H1 (cell line): ENCODE results near the gene FLVCR2. TPM values are rescaled to one million over a fixed set of nuclear protein-coding genes. Genes with fewer than 3 reads are reported as not detected.

Experiments
- CTCF ChIA-PET: fragments of 300-600 bp; sonication (Branson Sonifier 250); formaldehyde crosslinking; loops from one replicate; lab custom pipeline; 2021; ENCODE audit not compliant: partially characterized antibody; lab: Charles Lee
- POLR2A ChIA-PET: fragments of 300-600 bp; sonication (Branson Sonifier 250); formaldehyde crosslinking; loops from one replicate; lab custom pipeline; 2021; ENCODE audit warnings: inconsistent platforms; ENCODE audit not compliant: partially characterized antibody; lab: Charles Lee
- DNase-seq, 2 experiments: peaks; one replicate each; pipeline versions ENCODE4 v3.0.0 to v3.0.0-alpha.2; 2010 to 2022; ENCODE audit warnings: low spot score in 2 of 2, low read depth in 1 of 2, mixed read lengths in 1 of 2
- FAIRE-seq: peaks from 2 replicates; lab custom pipeline; 2011; peaks lifted over from hg19 to GRCh38; lab: Jason Lieb, UNC
- H2AFZ ChIP-seq: 2 replicates; pipeline ENCODE4 v1.8.1; 2012; ENCODE audit warnings: low read length, inconsistent platforms
- H2AK5ac ChIP-seq: 2 replicates; pipeline ENCODE4 v1.6.1; 2013; ENCODE audit warnings: low read depth, low read length
- H2BK120ac ChIP-seq: replicated peaks from 2 replicates; pipeline ENCODE3; 2013; ENCODE audit warnings: low read depth, low read length, inconsistent platforms
- H2BK12ac ChIP-seq: 2 replicates; pipeline ENCODE4 v1.6.1; 2013; ENCODE audit warnings: low read depth, low read length
- H2BK15ac ChIP-seq: 2 replicates; pipeline ENCODE4 v1.6.1; 2013; ENCODE audit warnings: low read length
- H2BK20ac ChIP-seq: 2 replicates; pipeline ENCODE4 v1.6.1; 2013; ENCODE audit warnings: low read length
- H2BK5ac ChIP-seq: 2 replicates; pipeline ENCODE4 v1.6.1; 2013; ENCODE audit warnings: low read depth, low read length
- H3K14ac ChIP-seq: 2 replicates; pipeline ENCODE4 v1.6.1; 2013; ENCODE audit warnings: inconsistent platforms; ENCODE audit not compliant: insufficient read length
- H3K18ac ChIP-seq: 2 replicates; pipeline ENCODE4 v1.6.1; 2013; ENCODE audit warnings: low read length; ENCODE audit errors: extremely low read depth
- H3K23ac ChIP-seq: 2 replicates; pipeline ENCODE4 v1.6.1; 2013; ENCODE audit warnings: inconsistent platforms; ENCODE audit not compliant: insufficient read length
- H3K23me2 ChIP-seq: 2 replicates; pipeline ENCODE4 v1.6.1; 2013; ENCODE audit warnings: low read depth, low read length
- H3K27ac ChIP-seq: 2 replicates; pipeline ENCODE4 v1.6.1; 2011; ENCODE audit warnings: low read depth, low read length, inconsistent platforms
- H3K27me3 ChIP-seq, 4 experiments: replicated peaks in 1 of 4; 1 replicate in 1 of 4; 2 replicates in 3 of 4; pipeline versions ENCODE4 v1.6.1 to v1.8.1; 2011 to 2013; ENCODE audit warnings: low read length in 3 of 4, mild to moderate bottlenecking in 3 of 4, inconsistent platforms in 2 of 4, mixed read lengths in 2 of 4, moderate library complexity in 1 of 4; ENCODE audit not compliant: control insufficient read depth in 3 of 4, insufficient read depth in 3 of 4; ENCODE audit errors: extremely low read depth in 1 of 4
- H3K36me3 ChIP-seq, 4 experiments: 2 replicates each; pipeline versions ENCODE4 v1.6.1 to v1.8.1; 2011 to 2013; ENCODE audit warnings: mild to moderate bottlenecking in 4 of 4, low read length in 3 of 4, moderate library complexity in 2 of 4, control low read depth in 1 of 4, inconsistent platforms in 1 of 4; ENCODE audit not compliant: insufficient read depth in 4 of 4, control insufficient read depth in 2 of 4
- H3K4ac ChIP-seq: replicated peaks from 2 replicates; pipeline ENCODE3; 2013; ENCODE audit warnings: low read length, low read depth, mixed read lengths, inconsistent platforms; ENCODE audit not compliant: insufficient read length
- H3K4me1 ChIP-seq, 4 experiments: replicated peaks in 1 of 4; 1 replicate in 1 of 4; 2 replicates in 3 of 4; pipeline versions ENCODE4 v1.6.1 to v1.8.1; 2011 to 2013; ENCODE audit warnings: low read length in 3 of 4, inconsistent platforms in 2 of 4, mixed read lengths in 1 of 4; ENCODE audit not compliant: insufficient read depth in 4 of 4, control insufficient read depth in 3 of 4
- H3K4me2 ChIP-seq, 2 experiments: 2 replicates each; pipeline versions ENCODE4 v1.6.1 to v1.8.1; 2011 to 2013; ENCODE audit warnings: low read depth in 2 of 2, low read length in 2 of 2, control low read depth in 1 of 2, inconsistent platforms in 1 of 2, mild to moderate bottlenecking in 1 of 2; ENCODE audit not compliant: insufficient read depth in 1 of 2
- H3K4me3 ChIP-seq, 4 experiments: fragments of 200-600, 300-600 bp in 1 of 4; sonication (generic), shearing (Covaris generic), sonication (Bioruptor Twin) in 1 of 4; 2 replicates each; pipeline versions ENCODE4 v1.5.1 to v1.8.1; 2011 to 2016; ENCODE audit warnings: low read length in 4 of 4, low read depth in 3 of 4, control low read depth in 2 of 4, inconsistent platforms in 2 of 4, mild to moderate bottlenecking in 2 of 4, mixed read lengths in 1 of 4, moderate library complexity in 1 of 4; ENCODE audit not compliant: insufficient read depth in 2 of 4; ENCODE audit errors: extremely low read depth in 1 of 4
- H3K56ac ChIP-seq: replicated peaks from 2 replicates; pipeline ENCODE3; 2013; ENCODE audit warnings: low read depth, mild to moderate bottlenecking, mixed read lengths, low read length, inconsistent platforms; ENCODE audit not compliant: insufficient read length
- H3K79me1 ChIP-seq: 2 replicates; pipeline ENCODE4 v1.6.1; 2013; ENCODE audit warnings: low read depth, low read length, control low read depth
- H3K79me2 ChIP-seq, 2 experiments: 2 replicates each; pipeline versions ENCODE4 v1.6.1 to v1.8.1; 2012 to 2013; ENCODE audit warnings: low read length in 2 of 2, mild to moderate bottlenecking in 2 of 2, inconsistent platforms in 1 of 2; ENCODE audit not compliant: insufficient read depth in 2 of 2, control insufficient read depth in 1 of 2
- H3K9ac ChIP-seq, 4 experiments: replicated peaks in 1 of 4; 1 replicate in 1 of 4; 2 replicates in 3 of 4; pipeline versions ENCODE4 v1.6.1 to v1.8.1; 2011 to 2013; ENCODE audit warnings: low read depth in 3 of 4, low read length in 3 of 4, control low read depth in 2 of 4, mild to moderate bottlenecking in 2 of 4, moderate library complexity in 2 of 4, inconsistent platforms in 1 of 4; ENCODE audit errors: extremely low read depth in 1 of 4
- H3K9me3 ChIP-seq, 2 experiments: 2 replicates each; pipeline versions ENCODE4 v1.6.1 to v1.8.1; 2012 to 2013; ENCODE audit warnings: mild to moderate bottlenecking in 2 of 2, moderate library complexity in 2 of 2, control low read depth in 1 of 2, inconsistent platforms in 1 of 2, low read depth in 1 of 2, low read length in 1 of 2, mixed read lengths in 1 of 2; ENCODE audit not compliant: insufficient read depth in 2 of 2
- H4K20me1 ChIP-seq, 2 experiments: replicated peaks in 1 of 2; 2 replicates each; pipeline versions ENCODE3 to v1.8.1; 2011 to 2013; ENCODE audit warnings: inconsistent platforms in 2 of 2, low read length in 2 of 2, mild to moderate bottlenecking in 1 of 2; ENCODE audit not compliant: insufficient read depth in 2 of 2, control insufficient read depth in 1 of 2
- H4K5ac ChIP-seq: 2 replicates; pipeline ENCODE4 v1.6.1; 2013; ENCODE audit warnings: low read length, low read depth, mixed read lengths, inconsistent platforms; ENCODE audit not compliant: insufficient read length
- H4K8ac ChIP-seq: 2 replicates; pipeline ENCODE4 v1.8.0; 2013; ENCODE audit warnings: mild to moderate bottlenecking, moderate library complexity, low read length, inconsistent platforms; ENCODE audit not compliant: insufficient read depth; ENCODE audit errors: extremely low read depth
- H4K91ac ChIP-seq: replicated peaks from 2 replicates; pipeline ENCODE3; 2013; ENCODE audit warnings: low read length, mixed read lengths, inconsistent platforms; ENCODE audit not compliant: insufficient read length
- EZH2 ChIP-seq: fragments of 200-600 bp; sonication (generic); IDR thresholded peaks from 2 replicates; pipeline ENCODE4 v1.7.1; 2012; ENCODE audit warnings: low read depth, mild to moderate bottlenecking, moderate library complexity, low read length, inconsistent platforms; ENCODE audit not compliant: severe bottlenecking
- NANOG ChIP-seq: IDR thresholded peaks from 2 replicates; pipeline ENCODE4 v1.6.1; 2011; ENCODE audit warnings: low read length, low read depth, mild to moderate bottlenecking, inconsistent platforms; ENCODE audit not compliant: insufficient read depth, poor library complexity, severe bottlenecking
- NRF1 ChIP-seq: IDR thresholded peaks from 2 replicates; pipeline ENCODE4 v1.6.1; 2011; ENCODE audit warnings: mild to moderate bottlenecking, low read depth, low read length, improper control_type of control experiment
- SP2 ChIP-seq: IDR thresholded peaks from 2 replicates; pipeline ENCODE4 v1.6.1; 2012; ENCODE audit warnings: mild to moderate bottlenecking, low read length, inconsistent platforms
- TAF1 ChIP-seq: IDR thresholded peaks from 2 replicates; pipeline ENCODE4 v1.6.1; 2011; ENCODE audit warnings: mild to moderate bottlenecking, low read depth, low read length
- TEAD4 ChIP-seq: IDR thresholded peaks from 2 replicates; pipeline ENCODE4 v1.6.1; 2012; ENCODE audit warnings: low read depth, low read length, inconsistent platforms, mixed read lengths
- YY1 ChIP-seq: IDR thresholded peaks from 2 replicates; pipeline ENCODE4 v1.6.1; 2011; ENCODE audit warnings: low read depth, mild to moderate bottlenecking, low read length
- ZNF274 ChIP-seq: IDR thresholded peaks from 2 replicates; pipeline ENCODE4 v1.7.0; 2012; ENCODE audit warnings: low read length, borderline replicate concordance; ENCODE audit errors: extremely low read depth
- WGBS, 2 experiments: shearing (Covaris generic) in 1 of 2; methylation state at CpG; one replicate each; pipeline versions ENCODE4 v1.1.6 to v1.1.7; 2013 to 2015; ENCODE audit warnings: low lambda C conversion rate in 2 of 2, mixed read lengths in 2 of 2, inconsistent platforms in 1 of 2, low coverage in 1 of 2, missing lambda C conversion rate in 1 of 2; ENCODE audit not compliant: insufficient replicate concordance in 2 of 2, insufficient coverage in 1 of 2, insufficient read length in 1 of 2; ENCODE audit errors: extremely low coverage in 1 of 2, missing lambda C conversion rate in 1 of 2; 5-methylcytosine and 5-hydroxymethylcytosine counted together
- polyA plus RNA-seq, 7 experiments: library from polyadenylated mRNA; depleted of rRNA in 3 of 7; stranded (reverse) in 5 of 7; unstranded in 2 of 7; fragments of >200 nt in 5 of 7; fragments of 200-250 nt in 2 of 7; gene quantifications; 1 replicate in 5 of 7; 2 replicates in 1 of 7; 4 replicates in 1 of 7; pipeline versions ENCODE4 v1.2.1 to v1.2.3, GENCODE V29; 2011 to 2013; ENCODE audit warnings: missing spikeins in 2 of 7, mixed read lengths in 2 of 7
- total RNA-seq: library from RNA; stranded (reverse); fragmentation: NEBNext Ultra II Directional; extraction: Animal tissue kit (Norgen Biotek cat#: 25700); gene quantifications from 2 replicates; pipeline ENCODE4 v1.2.1, GENCODE V29; 2021

FLVCR2 gene
- total and polyA plus RNA-seq, 2 of the 8 experiments (the other 6 are each of a cell fraction or from before 2014, with no cell fraction given) = 7.1 to 8.2 TPM

DNA sequence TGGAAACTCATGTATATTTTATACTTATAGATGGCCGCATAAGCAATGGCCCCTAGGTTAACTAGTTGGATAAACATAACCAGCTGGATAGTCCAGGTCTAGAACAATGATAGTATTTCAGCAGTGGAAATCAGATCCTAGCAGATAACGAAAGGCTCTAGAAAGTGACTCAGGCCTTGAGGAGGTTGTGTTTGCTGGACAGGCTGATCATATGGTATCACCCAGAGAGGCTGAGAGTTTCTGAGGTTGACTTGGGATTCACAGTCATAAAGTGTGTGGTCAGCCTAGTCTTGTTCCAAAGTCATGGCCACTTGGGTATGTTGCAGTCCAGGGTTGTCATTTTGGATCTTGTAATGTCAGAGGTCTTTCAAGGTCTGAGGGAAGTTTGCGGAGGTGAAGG lies 16.8 kb downstream of the FLVCR2 start:
- Histone ChIP-seq H4K5ac (no peak overlapping the region), H3K14ac (no peak overlapping the region), H4K8ac (no peak overlapping the region), H3K9me3 (peaks cover 7 to 9% of the 10 kb centered on the region in 2 experiments), H3K4me1 (no peaks in the 10 kb centered on the region; a peak in 2 of 7 replicates), H4K91ac (no peak overlapping the region), H3K4me2 (no peak overlapping the region), H3K79me2 (no peaks in the 10 kb centered on the region), H3K36me3 (peaks cover 0 to 8% (median 0%) of the 10 kb centered on the region in 4 experiments; a peak in 1 of 8 replicates), H3K27me3 (no peaks in the 10 kb centered on the region), H3K18ac (no peak overlapping the region), H2BK15ac (no peak overlapping the region), H4K20me1 (no peaks in the 10 kb centered on the region), H2BK5ac (no peak overlapping the region), H3K23ac (no peak overlapping the region), H2BK120ac (no peak overlapping the region), H3K4me3 (no peak overlapping the region), H2BK20ac (no peak overlapping the region), H3K27ac (no peak overlapping the region), H2AK5ac (no peak overlapping the region), H3K79me1 (no peaks in the 10 kb centered on the region; the same call in 1 of the 2 replicates), H3K4ac (no peak overlapping the region), H2AFZ (no peak overlapping the region), H2BK12ac (no peak overlapping the region), H3K9ac (no peak overlapping the region), H3K56ac (no peak overlapping the region), H3K23me2 (no peaks in the 10 kb centered on the region; the same call in 1 of the 2 replicates)
- WGBS, 2 experiments = 89% methylated on average over 3 of the region's 3 CpGs; no CpG with 5 or more reads in 1 of the 2 experiments
- FAIRE-seq (no peak), DNase-seq (no peak)
- CTCF ChIA-PET = no interaction called here
- TF ChIP-seq EZH2 (no peak), TAF1 (no peak), YY1 (no peak), NRF1 (no peak), NANOG (no peak), ZNF274 (no peak), SP2 (no peak), TEAD4 (no peak)
- POLR2A ChIA-PET = no interaction called here
